A549 (cell line): ENCODE results near the gene EDARADD. TPM values are rescaled to one million over a fixed set of nuclear protein-coding genes. Genes with fewer than 3 reads are reported as not detected.
"Not testable (repeated sequence)": the region's sequence is repeated elsewhere in the genome, so short reads cannot be mapped to it uniquely, and the experiment has no call there.

Source experiments
- ATAC-seq, 2 experiments: fragments of 200-7000 bp in 1 of 2; fragments of >200 bp in 1 of 2; cut with Nextera tagmentation in 1 of 2; cut with Tn5 transposase in 1 of 2; 3 replicates each; pipeline versions ENCODE4 v1.8.0 to v1.9.1; 2018 to 2020; ENCODE audit warnings: mild to moderate bottlenecking in 1 of 2, moderate library complexity in 1 of 2
- CTCF ChIA-PET: fragments of 300-600 bp; sonication (Branson Sonifier 250); formaldehyde crosslinking; extraction: SDS; loops from one replicate; lab custom pipeline; 2021; ENCODE audit warnings: antibody characterized with exemption, inconsistent platforms; lab: Yijun Ruan, JAX
- POLR2A ChIA-PET: fragments of 350-600 bp; formaldehyde crosslinking; extraction: SDS; loops from one replicate; lab custom pipeline; 2021; ENCODE audit warnings: antibody characterized with exemption, inconsistent platforms; lab: Yijun Ruan, JAX
- DNase-seq, 2 experiments: peaks; one replicate each; pipeline versions ENCODE4 v3.0.0 to v3.0.0-alpha.2; 2011 to 2016; ENCODE audit warnings: low read depth in 1 of 2, low spot score in 1 of 2
- FAIRE-seq: peaks from 2 replicates; lab custom pipeline; 2011; peaks lifted over from hg19 to GRCh38; lab: Jason Lieb, UNC
- H3K27ac ChIP-seq, 2 experiments: fragments of >200 bp; sonication (Bioruptor Twin); formaldehyde crosslinking; 3 replicates each; pipeline ENCODE4 v1.5.1; 2016 to 2017
- H3K4me1 ChIP-seq: fragments of >200 bp; sonication (Bioruptor Twin); formaldehyde crosslinking; 3 replicates; pipeline ENCODE4 v1.6.1; 2016
- H3K4me2 ChIP-seq: fragments of >200 bp; sonication (Bioruptor Twin); formaldehyde crosslinking; 3 replicates; pipeline ENCODE4 v1.6.1; 2016
- H3K4me3 ChIP-seq: fragments of >200 bp; sonication (Bioruptor Twin); formaldehyde crosslinking; 3 replicates; pipeline ENCODE4 v1.5.1; 2016
- H3K9me3 ChIP-seq: fragments of >200 bp; sonication (Bioruptor Twin); formaldehyde crosslinking; 3 replicates; pipeline ENCODE4 v1.6.1; 2016
- BCL3 ChIP-seq: fragments of >200 bp; sonication (Bioruptor Twin); formaldehyde crosslinking; IDR thresholded peaks from 3 replicates; pipeline ENCODE4 v1.6.1; 2016
- CBX8 ChIP-seq: fragments of 200-600 bp; sonication (generic); IDR thresholded peaks from 2 replicates; pipeline ENCODE4 v1.6.1; 2016
- CEBPB ChIP-seq, 2 experiments: fragments of >200 bp in 1 of 2; sonication (Bioruptor Twin) in 1 of 2; formaldehyde crosslinking in 1 of 2; IDR thresholded peaks; 2 replicates each; pipeline ENCODE4 v1.6.1; 2012 to 2016
- CHD4 ChIP-seq: fragments of 200-600 bp; sonication (generic); IDR thresholded peaks from 2 replicates; pipeline ENCODE4 v1.6.1; 2016; ENCODE audit warnings: antibody characterized with exemption, mild to moderate bottlenecking, borderline replicate concordance
- EP300 ChIP-seq, 2 experiments: fragments of >200 bp; sonication (Bioruptor Twin); formaldehyde crosslinking; IDR thresholded peaks; 2 replicates in 1 of 2; 3 replicates in 1 of 2; pipeline ENCODE4 v1.6.1; 2016 to 2017
- ESRRA ChIP-seq: fragments of 150-350 bp; IDR thresholded peaks from 2 replicates; pipeline ENCODE4 v1.6.1; 2014; ENCODE audit warnings: mild to moderate bottlenecking, low read length, borderline replicate concordance
- FOSB ChIP-seq: fragments of 250-450 bp; sonication (Bioruptor Pico); IDR thresholded peaks from 2 replicates; pipeline ENCODE4 v1.5.0; 2020; ENCODE audit warnings: mild to moderate bottlenecking, moderate library complexity
- FOSL2 ChIP-seq, 2 experiments: fragments of 450-650 bp in 1 of 2; fragments of >200 bp in 1 of 2; sonication (Bioruptor Twin) in 1 of 2; formaldehyde crosslinking; IDR thresholded peaks; 2 replicates each; pipeline versions ENCODE4 v1.5.0 to v1.6.1; 2016 to 2020; ENCODE audit warnings: mild to moderate bottlenecking in 1 of 2, moderate library complexity in 1 of 2
- HDAC2 ChIP-seq: fragments of 200-600 bp; sonication (generic); IDR thresholded peaks from 2 replicates; pipeline ENCODE4 v1.6.1; 2016
- HMGXB4 ChIP-seq: fragments of 250-450 bp; sonication (Bioruptor Pico); IDR thresholded peaks from 2 replicates; pipeline ENCODE4 v1.5.0; 2021; ENCODE audit warnings: mild to moderate bottlenecking, moderate library complexity, borderline replicate concordance
- HOXA7 ChIP-seq: fragments of 250-450 bp; sonication (Bioruptor Pico); IDR thresholded peaks from 2 replicates; pipeline ENCODE4 v1.5.0; 2020; ENCODE audit warnings: mild to moderate bottlenecking, moderate library complexity
- JUNB ChIP-seq: fragments of >200 bp; sonication (Bioruptor Twin); formaldehyde crosslinking; IDR thresholded peaks from 2 replicates; pipeline ENCODE4 v1.6.1; 2016
- MAZ ChIP-seq: fragments of 150-350 bp; IDR thresholded peaks from 2 replicates; pipeline ENCODE4 v1.6.1; 2014; ENCODE audit warnings: antibody characterized with exemption, low read depth, low read length, borderline replicate concordance
- NPAS2 ChIP-seq: fragments of 250-450 bp; sonication (Bioruptor Pico); IDR thresholded peaks from 2 replicates; pipeline ENCODE4 v1.8.0; 2022; ENCODE audit warnings: mild to moderate bottlenecking, moderate library complexity, borderline replicate concordance
- PBX3 ChIP-seq: IDR thresholded peaks from 2 replicates; pipeline ENCODE4 v1.6.1; 2012
- POLR2AphosphoS2 ChIP-seq: conservative IDR thresholded peaks from 2 replicates; pipeline ENCODE4 v1.6.1; 2012; ENCODE audit warnings: low read length, improper control_type of control experiment, inconsistent platforms
- RAD21 ChIP-seq, 2 experiments: fragments of >200 bp in 1 of 2; sonication (Bioruptor Twin) in 1 of 2; formaldehyde crosslinking in 1 of 2; IDR thresholded peaks in 1 of 2; conservative IDR thresholded peaks in 1 of 2; 2 replicates in 1 of 2; 3 replicates in 1 of 2; pipeline ENCODE4 v1.6.1; 2012 to 2018; ENCODE audit warnings: inconsistent platforms in 1 of 2
- RARB ChIP-seq: fragments of 250-450 bp; sonication (Bioruptor Pico); IDR thresholded peaks from 2 replicates; pipeline ENCODE4 v1.8.0; 2021; ENCODE audit warnings: mild to moderate bottlenecking, moderate library complexity
- RCOR1 ChIP-seq: fragments of 150-350 bp; IDR thresholded peaks from 2 replicates; pipeline ENCODE4 v1.6.1; 2014; ENCODE audit warnings: antibody characterized with exemption, low read length, low read depth
- RFX5 ChIP-seq: fragments of 450-650 bp; IDR thresholded peaks from 2 replicates; pipeline ENCODE4 v1.7.1; 2014; ENCODE audit warnings: antibody characterized with exemption, mild to moderate bottlenecking, moderate library complexity
- RNF2 ChIP-seq: fragments of 200-600 bp; sonication (generic); IDR thresholded peaks from 2 replicates; pipeline ENCODE4 v1.6.1; 2016; ENCODE audit warnings: low read depth, mild to moderate bottlenecking, antibody characterized with exemption, moderate library complexity, borderline replicate concordance
- SREBF2 ChIP-seq: fragments of 450-650 bp; IDR thresholded peaks from 2 replicates; pipeline ENCODE4 v1.6.1; 2014; ENCODE audit warnings: mild to moderate bottlenecking, moderate library complexity
- USF2 ChIP-seq: fragments of 450-650 bp; IDR thresholded peaks from 2 replicates; pipeline ENCODE4 v1.6.1; 2014; ENCODE audit warnings: antibody characterized with exemption
- ZC3H11A ChIP-seq: fragments of 450-650 bp; IDR thresholded peaks from 2 replicates; pipeline ENCODE4 v1.6.1; 2014; ENCODE audit warnings: antibody characterized with exemption, mild to moderate bottlenecking
- ZNF302 ChIP-seq: fragments of 250-450 bp; sonication (Bioruptor Pico); IDR thresholded peaks from 2 replicates; pipeline ENCODE4 v1.9.0; 2021; ENCODE audit warnings: inconsistent platforms, mild to moderate bottlenecking, moderate library complexity
- WGBS: methylation state at CpG from one replicate; pipeline ENCODE4 v1.1.6; 2017; ENCODE audit errors: missing lambda C conversion rate; 5-methylcytosine and 5-hydroxymethylcytosine counted together
- polyA plus RNA-seq, 4 experiments: library from polyadenylated mRNA; depleted of rRNA in 3 of 4; stranded (reverse); fragments of >200 nt; fragmentation: RNase III in 1 of 4; extraction: RNeasy Plus Mini Kit Qiagen cat#74134 plus additional on column Dnase treatment in 1 of 4; gene quantifications; 2 replicates in 3 of 4; 3 replicates in 1 of 4; pipeline ENCODE4 v1.2.3, GENCODE V29; 2011 to 2017

EDARADD gene
- polyA plus RNA-seq, 2 of the 4 experiments (the other 2 are of a cell fraction), result 2.1 to 5.8 TPM

GRCh38 chr1:236363237-236363636 lies 30.8 kb upstream of the EDARADD start:
- ATAC-seq (no peak), DNase-seq (no peak)
- H3K9me3 ChIP-seq, result peaks cover 6% of the 10 kb centered on the region; the same call in 2 of the 3 replicates
- no peaks in the 10 kb centered on the region for H3K4me1 ChIP-seq
- H3K27ac ChIP-seq, result no peak overlapping the region
- WGBS, result 64% methylated on average over 5 of the region's 5 CpGs
- no peak overlapping the region for H3K4me3 ChIP-seq
- POLR2A ChIA-PET, result no interaction called here
- no peak for TF ChIP-seq BCL3
- no peak for TF ChIP-seq ESRRA
- TF ChIP-seq, all 56 proteins: peak for 0
- no peak for FAIRE-seq
- H3K4me2 ChIP-seq, result no peak overlapping the region
- CTCF ChIA-PET, result no interaction called here

GRCh38 chr1:236365999-236366570 lies 28.0 kb upstream of the EDARADD start:
- FAIRE-seq (no peak), DNase-seq (no peak), ATAC-seq (no peak)
- ChIA-PET POLR2A (interaction anchor here (0.6 kb wide), 2 partner anchors 130 to 239 kb away, joined by 3 read pairs; no protein-coding TSS in a partner anchor), CTCF (no interaction called here)
- Histone ChIP-seq H3K27ac (no peak overlapping the region), H3K4me2 (no peak overlapping the region), H3K9me3 (no peaks in the 10 kb centered on the region), H3K4me3 (no peak overlapping the region), H3K4me1 (no peaks in the 10 kb centered on the region)
- WGBS, result 75% methylated on average over 7 of the region's 7 CpGs
- no peak for TF ChIP-seq RARB (CRISPR knock-in tag)
- TF ChIP-seq FOSL2 (IDR thresholded peaks at IDR 0.05), result no peak
- no peak for TF ChIP-seq FOSL2 (CRISPR knock-in tag; IDR thresholded peaks at IDR 0.05)
- no peak for TF ChIP-seq RFX5
- TF ChIP-seq EP300 (IDR thresholded peaks at IDR 0.05), result no peak

GRCh38 chr1:236366681-236367080 lies 27.4 kb upstream of the EDARADD start:
- H3K27ac ChIP-seq, ATAC-seq, FAIRE-seq, H3K4me1 ChIP-seq, H3K4me2 ChIP-seq, H3K4me3 ChIP-seq, H3K9me3 ChIP-seq, DNase-seq, CTCF ChIA-PET: not testable (repeated sequence)
- POLR2A ChIA-PET, result interaction anchor here (0.6 kb wide), 2 partner anchors 130 to 239 kb away, joined by 3 read pairs; no protein-coding TSS in a partner anchor
- WGBS, result 54% methylated on average over 12 of the region's 12 CpGs

- ChIA-PET POLR2A (no interaction called here), CTCF (interaction anchor here (0.9 to 1.1 kb wide), 2 partner anchors 12 to 26 kb away, joined by 3 read pairs; no protein-coding TSS in a partner anchor)
- TF ChIP-seq USF2 (no peak), ZNF302 (no peak), FOSB (CRISPR knock-in tag) (no peak), JUNB (no peak), HMGXB4 (CRISPR knock-in tag) (no peak), HOXA7 (CRISPR knock-in tag) (no peak), RARB (CRISPR knock-in tag) (no peak), SREBF2 (no peak), NPAS2 (CRISPR knock-in tag) (no peak), CEBPB (IDR thresholded peaks at IDR 0.05) (no peak), PBX3 (no peak), HDAC2 (no peak), RNF2 (no peak), MAZ (no peak), RCOR1 (no peak), CHD4 (no peak), POLR2AphosphoS2 (no peak), RAD21 (conservative IDR thresholded peaks at IDR 0.05 in 1 of 2, IDR thresholded peaks at IDR 0.05 in 1 of 2) (no peak), CBX8 (no peak), ZC3H11A (no peak)
- Histone ChIP-seq H3K27ac (no peak overlapping the region), H3K9me3 (no peaks in the 10 kb centered on the region), H3K4me3 (no peak overlapping the region), H3K4me2 (no peak overlapping the region), H3K4me1 (no peaks in the 10 kb centered on the region)
- WGBS, result 33% methylated on average over 1 of the region's 1 CpG
- DNase-seq (no peak), FAIRE-seq (no peak), ATAC-seq (no peak)
Observed at GRCh38 chr1:236370420-236370819, 23.7 kb upstream of the EDARADD start.
